Activated CD8-positive, alpha-beta T cell treated with anti-CD3 and anti-CD28 coated beads for 36 hours (primary cell): ENCODE data around the gene CCL18. TPM values are rescaled to one million over a fixed set of nuclear protein-coding genes. Genes with fewer than 3 reads are reported as not detected.
"Not testable (repeated sequence)": the region's sequence is repeated elsewhere in the genome, so short reads cannot be mapped to it uniquely, and the experiment has no call there.

Source experiments
- ATAC-seq: fragments of 200-7000 bp; cut with Tn5 transposase; one replicate; pipeline ENCODE4 v1.10.0; 2021; ENCODE audit warnings: mild to moderate bottlenecking, moderate library complexity
- CTCF ChIA-PET: fragments of 350-600 bp; sonication (Branson Sonifier 250); formaldehyde crosslinking; loops from one replicate; lab custom pipeline; 2021; ENCODE audit warnings: antibody characterized with exemption; lab: Charles Lee
- POLR2A ChIA-PET: fragments of 350-600 bp; sonication (Branson Sonifier 250); formaldehyde crosslinking; loops from one replicate; lab custom pipeline; 2021; ENCODE audit warnings: antibody characterized with exemption; lab: Charles Lee
- DNase-seq: peaks from one replicate; pipeline ENCODE4 v3.0.0-alpha.2; 2020
- H3K27ac Mint-ChIP-seq: one replicate; pipeline ENCODE4 v1.8.0; 2021; ENCODE audit warnings: mild to moderate bottlenecking, mixed read lengths
- H3K27me3 Mint-ChIP-seq: one replicate; pipeline ENCODE4 v1.8.0; 2021; ENCODE audit warnings: mixed read lengths
- H3K36me3 Mint-ChIP-seq: one replicate; pipeline ENCODE4 v1.8.0; 2021; ENCODE audit warnings: low read depth, mixed read lengths
- H3K4me1 Mint-ChIP-seq: one replicate; pipeline ENCODE4 v1.8.0; 2021; ENCODE audit warnings: low read depth, mixed read lengths
- H3K4me3 Mint-ChIP-seq: one replicate; pipeline ENCODE4 v1.8.0; 2021; ENCODE audit warnings: mild to moderate bottlenecking, moderate library complexity, mixed read lengths
- H3K9me3 Mint-ChIP-seq: one replicate; pipeline ENCODE4 v1.8.0; 2021; ENCODE audit warnings: mixed read lengths
- CTCF ChIP-seq: fragments of 200-600 bp; IDR thresholded peaks from one replicate; pipeline ENCODE4 v1.8.0; 2022; ENCODE audit warnings: antibody characterized with exemption, mild to moderate bottlenecking
- intact Hi-C: fragments of 100-400 bp; cut with micrococcal nuclease; formaldehyde crosslinking; loops from one replicate; pipeline ENCODE4 v1.10.0; 2022
- total RNA-seq, 2 experiments: library from RNA; stranded (reverse); gene quantifications; one replicate each; pipeline ENCODE4 v1.2.3, GENCODE V29; 2021

CCL18 gene
- total RNA-seq, 2 experiments from 2014 or later: not detected

- H3K9me3 Mint-ChIP-seq, intact Hi-C loops, H3K27me3 Mint-ChIP-seq, ATAC-seq, DNase-seq: not testable (repeated sequence)
- CTCF ChIA-PET: interaction anchor here (2.2 kb wide), 1 partner anchor 45 kb away, joined by 8 read pairs; no protein-coding TSS in a partner anchor
- peak overlapping the region; percentile 88 for H3K27ac Mint-ChIP-seq
- H3K4me3 Mint-ChIP-seq: peak overlapping the region; percentile 75
- POLR2A ChIA-PET: interaction anchor here (1.5 to 6.4 kb wide), 2 partner anchors 13 to 14 kb away, joined by 6 to 64 read pairs; partner anchors contain the start of gene CCL3
- peaks cover 12% of the 10 kb centered on the region for H3K36me3 Mint-ChIP-seq
- peaks cover 43% of the 10 kb centered on the region for H3K4me1 Mint-ChIP-seq
Observed at GRCh38 chr17:36104246-36104645, 40.2 kb downstream of the CCL18 start.

- no peak for TF ChIP-seq CTCF
- ChIA-PET POLR2A (interaction anchor here (6.4 kb wide), 1 partner anchor 14 kb away, joined by 64 read pairs; the partner anchor contains the start of gene CCL3), CTCF (no interaction called here)
- Mint-ChIP-seq H3K9me3 (no peaks in the 10 kb centered on the region), H3K4me1 (peaks cover 38% of the 10 kb centered on the region), H3K27me3 (peaks cover 8% of the 10 kb centered on the region), H3K27ac (peak overlapping the region; percentile 88), H3K4me3 (peak overlapping the region; percentile 75), H3K36me3 (peaks cover 12% of the 10 kb centered on the region)
- intact Hi-C loops: no loop called here
- DNase-seq (no peak), ATAC-seq (no peak)
Observed at GRCh38 chr17:36104701-36105181, 40.7 kb downstream of the CCL18 start.

GRCh38 chr17:36105781-36106492 lies 41.9 kb downstream of the CCL18 start:
- Mint-ChIP-seq H3K9me3 (no peaks in the 10 kb centered on the region), H3K27ac (peak overlapping the region; percentile 88), H3K4me3 (peak overlapping the region; percentile 75), H3K36me3 (peaks cover 12% of the 10 kb centered on the region), H3K4me1 (peaks cover 33% of the 10 kb centered on the region), H3K27me3 (peaks cover 8% of the 10 kb centered on the region)
- ChIA-PET CTCF (interaction anchor here (0.9 to 3.1 kb wide), 4 partner anchors 33 to 137 kb away, joined by 3 to 10 read pairs (median 4); no protein-coding TSS in a partner anchor), POLR2A (interaction anchor here (1.7 to 6.4 kb wide), 2 partner anchors 13 to 15 kb away, joined by 5 to 64 read pairs; partner anchors contain the start of gene CCL3)
- no peak for TF ChIP-seq CTCF
- DNase-seq: no peak
- ATAC-seq: no peak
- intact Hi-C loops: no loop called here

- DNase-seq: no peak
- Mint-ChIP-seq H3K4me3 (peak overlapping the region; percentile 75), H3K36me3 (peaks cover 12% of the 10 kb centered on the region), H3K4me1 (peaks cover 33% of the 10 kb centered on the region), H3K9me3 (no peaks in the 10 kb centered on the region), H3K27ac (peak overlapping the region; percentile 88), H3K27me3 (peaks cover 8% of the 10 kb centered on the region)
- POLR2A ChIA-PET: interaction anchor here (0.9 to 6.4 kb wide), 3 partner anchors 11 to 15 kb away, joined by 3 to 64 read pairs (median 5); partner anchors contain the start of gene CCL3
- CTCF ChIA-PET: interaction anchor here (0.9 to 3.1 kb wide), 4 partner anchors 34 to 137 kb away, joined by 3 to 10 read pairs (median 4); no protein-coding TSS in a partner anchor
- no peak for TF ChIP-seq CTCF
- no peak for ATAC-seq
- intact Hi-C loops: no loop called here
Observed at GRCh38 chr17:36106493-36106835, 42.4 kb downstream of the CCL18 start.

- ChIA-PET POLR2A (interaction anchor here (0.6 to 6.4 kb wide), 2 partner anchors 17 to 214 kb away, joined by 3 to 64 read pairs; partner anchors contain the start of gene CCL3), CTCF (interaction anchor here (1.1 to 3.1 kb wide), 2 partner anchors 39 to 41 kb away, joined by 3 to 10 read pairs; no protein-coding TSS in a partner anchor)
- Mint-ChIP-seq H3K4me1 (peaks cover 32% of the 10 kb centered on the region), H3K27ac (peak overlapping the region; percentile 21), H3K4me3 (no peak overlapping the region), H3K36me3 (peaks cover 12% of the 10 kb centered on the region), H3K27me3 (peaks cover 8% of the 10 kb centered on the region), H3K9me3 (peaks cover 5% of the 10 kb centered on the region)
- intact Hi-C loops: no loop called here
- no peak for TF ChIP-seq CTCF
- ATAC-seq: no peak
- peak; percentile 33 for DNase-seq
Observed at GRCh38 chr17:36107660-36108059, 43.6 kb downstream of the CCL18 start.

GRCh38 chr17:36108265-36108664 lies 44.2 kb downstream of the CCL18 start:
- H3K9me3 Mint-ChIP-seq, intact Hi-C loops, H3K27me3 Mint-ChIP-seq, DNase-seq, H3K4me3 Mint-ChIP-seq, ATAC-seq, H3K27ac Mint-ChIP-seq: not testable (repeated sequence)
- peaks cover 12% of the 10 kb centered on the region for H3K36me3 Mint-ChIP-seq
- CTCF ChIA-PET: interaction anchor here (1.1 to 3.1 kb wide), 2 partner anchors 38 to 41 kb away, joined by 3 to 10 read pairs; no protein-coding TSS in a partner anchor
- POLR2A ChIA-PET: interaction anchor here (6.4 kb wide), 1 partner anchor 17 kb away, joined by 64 read pairs; the partner anchor contains the start of gene CCL3
- peaks cover 26% of the 10 kb centered on the region for H3K4me1 Mint-ChIP-seq
